Measurements from ENCODE around the gene LMX1B. TPM values are rescaled to one million over a fixed set of nuclear protein-coding genes. Genes with fewer than 3 reads are reported as not detected.

Gene LMX1B
- total RNA-seq, 1 experiment from 2014 or later = 2.6 TPM

DNA sequence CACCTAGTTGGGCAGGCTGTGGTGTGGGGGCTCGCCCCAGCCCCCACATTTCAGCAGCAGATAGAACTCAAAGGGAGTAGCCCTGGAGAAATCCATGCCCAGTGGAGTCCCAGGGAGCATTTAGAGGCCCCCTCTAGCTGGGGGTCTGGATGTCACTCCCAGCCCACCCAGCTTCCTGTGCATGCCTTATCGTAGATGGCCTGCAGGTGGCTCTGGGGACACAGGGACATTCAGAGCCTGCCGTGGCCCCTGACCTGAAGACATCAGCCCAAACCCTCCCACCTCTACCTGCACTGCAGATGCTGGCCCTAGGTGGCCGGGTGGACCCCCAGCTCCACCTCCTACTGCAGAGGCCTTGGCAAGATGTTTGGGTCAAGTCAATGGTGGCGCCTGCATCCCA, 49.0 kb upstream of the LMX1B start:
- BruUV-seq (replicated peaks) = no TSS peak
- Histone ChIP-seq H3K36me3 (ENCODE audit: control insufficient read depth, insufficient read depth, low read length) (no peaks in the 10 kb centered on the region), H3K27ac (ENCODE audit: low read length) (no peak overlapping the region), H3K4me3 (ENCODE audit: low read depth in 2 of 2, low read length in 2 of 2) (no peak overlapping the region), H3K27me3 (ENCODE audit: control insufficient read depth, insufficient read depth, low read length) (peaks cover 12% of the 10 kb centered on the region), H3K4me1 (ENCODE audit: control insufficient read depth, insufficient read depth, low read length) (no peaks in the 10 kb centered on the region), H3K9me3 (ENCODE audit: control insufficient read depth, insufficient read depth, low read depth, low read length) (no peaks in the 10 kb centered on the region)
- no peak for TF ChIP-seq POLR2AphosphoS5 (IDR thresholded peaks at IDR 0.05; ENCODE audit: low read depth, low read length)
- TF ChIP-seq, protein P1, sequence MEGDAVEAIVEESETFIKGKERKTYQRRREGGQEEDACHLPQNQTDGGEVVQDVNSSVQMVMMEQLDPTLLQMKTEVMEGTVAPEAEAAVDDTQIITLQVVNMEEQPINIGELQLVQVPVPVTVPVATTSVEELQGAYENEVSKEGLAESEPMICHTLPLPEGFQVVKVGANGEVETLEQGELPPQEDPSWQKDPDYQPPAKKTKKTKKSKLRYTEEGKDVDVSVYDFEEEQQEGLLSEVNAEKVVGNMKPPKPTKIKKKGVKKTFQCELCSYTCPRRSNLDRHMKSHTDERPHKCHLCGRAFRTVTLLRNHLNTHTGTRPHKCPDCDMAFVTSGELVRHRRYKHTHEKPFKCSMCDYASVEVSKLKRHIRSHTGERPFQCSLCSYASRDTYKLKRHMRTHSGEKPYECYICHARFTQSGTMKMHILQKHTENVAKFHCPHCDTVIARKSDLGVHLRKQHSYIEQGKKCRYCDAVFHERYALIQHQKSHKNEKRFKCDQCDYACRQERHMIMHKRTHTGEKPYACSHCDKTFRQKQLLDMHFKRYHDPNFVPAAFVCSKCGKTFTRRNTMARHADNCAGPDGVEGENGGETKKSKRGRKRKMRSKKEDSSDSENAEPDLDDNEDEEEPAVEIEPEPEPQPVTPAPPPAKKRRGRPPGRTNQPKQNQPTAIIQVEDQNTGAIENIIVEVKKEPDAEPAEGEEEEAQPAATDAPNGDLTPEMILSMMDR (IDR thresholded peaks at IDR 0.05) = peak; percentile 39
- DNase-seq (ENCODE audit: low read depth, low spot score) (no peak), ATAC-seq (no peak)
- in situ Hi-C loops (cut with HindIII; ENCODE audit: low pct_unique_long_range_greater_than_20kb, low sequenced_read_pairs) = no loop called here
- ChIA-PET CTCF (no interaction called here), POLR2A (no interaction called here)
- intact Hi-C loops (cut with micrococcal nuclease; ENCODE audit: unreplicated experiment) = no loop called here

DNA sequence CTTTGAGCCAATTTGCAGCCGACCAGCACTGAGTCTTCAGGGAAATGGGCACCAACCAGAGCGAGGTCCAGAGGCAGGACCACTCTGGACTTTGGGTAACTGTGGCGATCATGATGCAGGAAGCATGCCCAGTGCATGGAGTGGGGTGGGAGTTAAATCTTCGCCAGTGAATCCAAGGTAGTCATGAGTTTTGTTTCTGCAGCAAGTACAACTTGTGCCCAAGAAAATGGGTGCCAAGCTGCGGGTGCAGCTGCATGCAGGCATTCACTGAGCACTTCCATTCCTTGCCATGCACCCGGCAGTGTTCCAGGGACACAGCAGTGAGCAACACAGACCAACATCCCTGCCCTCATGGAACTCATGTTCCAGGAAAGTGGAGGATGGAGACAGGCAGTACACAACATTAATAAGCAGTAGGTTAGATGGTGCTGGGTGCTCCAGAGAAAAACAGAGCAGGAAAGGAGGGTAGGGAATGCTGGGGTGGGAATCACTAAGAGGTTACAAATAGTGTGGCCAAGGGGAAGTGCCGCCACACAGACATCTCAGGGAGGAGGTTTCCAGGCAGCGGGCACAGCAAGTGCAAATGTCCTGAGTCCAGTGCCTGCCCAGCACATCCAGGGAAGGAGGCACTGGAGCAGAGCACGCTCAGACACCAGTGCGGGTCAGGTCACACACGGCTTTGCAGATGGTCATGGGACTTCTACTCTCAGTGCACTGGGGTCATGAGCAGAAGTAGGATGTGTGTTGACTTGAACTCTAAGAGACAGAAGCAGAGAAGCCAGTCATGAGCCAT, 48.2 kb upstream of the LMX1B start:
- Histone ChIP-seq H3K27ac (ENCODE audit: low read length) (no peak overlapping the region), H3K9me3 (ENCODE audit: control insufficient read depth, insufficient read depth, low read depth, low read length) (no peaks in the 10 kb centered on the region), H3K4me1 (ENCODE audit: control insufficient read depth, insufficient read depth, low read length) (no peaks in the 10 kb centered on the region), H3K27me3 (ENCODE audit: control insufficient read depth, insufficient read depth, low read length) (peaks cover 6% of the 10 kb centered on the region; the same call in 1 of the 2 replicates), H3K4me3 (ENCODE audit: low read depth in 2 of 2, low read length in 2 of 2) (no peak overlapping the region), H3K36me3 (ENCODE audit: control insufficient read depth, insufficient read depth, low read length) (no peaks in the 10 kb centered on the region)
- in situ Hi-C loops (cut with HindIII; ENCODE audit: low pct_unique_long_range_greater_than_20kb, low sequenced_read_pairs) (no loop called here), intact Hi-C loops (cut with micrococcal nuclease; ENCODE audit: unreplicated experiment) (no loop called here)
- no peak for DNase-seq (ENCODE audit: low read depth, low spot score)
- no peak for ATAC-seq
- TF ChIP-seq SIN3A (IDR thresholded peaks at IDR 0.05; ENCODE audit: borderline replicate concordance, insufficient read depth, low read depth, low read length) (no peak), TCF7L2 (IDR thresholded peaks at IDR 0.05; ENCODE audit: low read depth, low read length) (no peak), POLR2AphosphoS5 (IDR thresholded peaks at IDR 0.05; ENCODE audit: low read depth, low read length) (no peak)
- TF ChIP-seq, protein P1 (IDR thresholded peaks at IDR 0.05) = no peak
- TF ChIP-seq, protein P2, sequence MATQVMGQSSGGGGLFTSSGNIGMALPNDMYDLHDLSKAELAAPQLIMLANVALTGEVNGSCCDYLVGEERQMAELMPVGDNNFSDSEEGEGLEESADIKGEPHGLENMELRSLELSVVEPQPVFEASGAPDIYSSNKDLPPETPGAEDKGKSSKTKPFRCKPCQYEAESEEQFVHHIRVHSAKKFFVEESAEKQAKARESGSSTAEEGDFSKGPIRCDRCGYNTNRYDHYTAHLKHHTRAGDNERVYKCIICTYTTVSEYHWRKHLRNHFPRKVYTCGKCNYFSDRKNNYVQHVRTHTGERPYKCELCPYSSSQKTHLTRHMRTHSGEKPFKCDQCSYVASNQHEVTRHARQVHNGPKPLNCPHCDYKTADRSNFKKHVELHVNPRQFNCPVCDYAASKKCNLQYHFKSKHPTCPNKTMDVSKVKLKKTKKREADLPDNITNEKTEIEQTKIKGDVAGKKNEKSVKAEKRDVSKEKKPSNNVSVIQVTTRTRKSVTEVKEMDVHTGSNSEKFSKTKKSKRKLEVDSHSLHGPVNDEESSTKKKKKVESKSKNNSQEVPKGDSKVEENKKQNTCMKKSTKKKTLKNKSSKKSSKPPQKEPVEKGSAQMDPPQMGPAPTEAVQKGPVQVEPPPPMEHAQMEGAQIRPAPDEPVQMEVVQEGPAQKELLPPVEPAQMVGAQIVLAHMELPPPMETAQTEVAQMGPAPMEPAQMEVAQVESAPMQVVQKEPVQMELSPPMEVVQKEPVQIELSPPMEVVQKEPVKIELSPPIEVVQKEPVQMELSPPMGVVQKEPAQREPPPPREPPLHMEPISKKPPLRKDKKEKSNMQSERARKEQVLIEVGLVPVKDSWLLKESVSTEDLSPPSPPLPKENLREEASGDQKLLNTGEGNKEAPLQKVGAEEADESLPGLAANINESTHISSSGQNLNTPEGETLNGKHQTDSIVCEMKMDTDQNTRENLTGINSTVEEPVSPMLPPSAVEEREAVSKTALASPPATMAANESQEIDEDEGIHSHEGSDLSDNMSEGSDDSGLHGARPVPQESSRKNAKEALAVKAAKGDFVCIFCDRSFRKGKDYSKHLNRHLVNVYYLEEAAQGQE (IDR thresholded peaks at IDR 0.05; ENCODE audit: insufficient read depth in 1 of 2, low read depth in 2 of 2, low read length in 1 of 2) = no peak
- ChIA-PET CTCF (no interaction called here), POLR2A (no interaction called here)
- no TSS peak for BruUV-seq (replicated peaks)
